SK-N-MC (cell line): ENCODE results near the gene CLDN34.

Source experiments
- EZH2 ChIP-seq: fragments of 200-600 bp; sonication (generic); IDR thresholded peaks from one replicate; pipeline ENCODE4 v1.6.1; 2017; ENCODE audit warnings: antibody characterized with exemption
- FOXP2 ChIP-seq: optimal IDR thresholded peaks from 2 replicates; pipeline ENCODE3; 2011; ENCODE audit warnings: mild to moderate bottlenecking, moderate library complexity; ENCODE audit not compliant: insufficient read depth; ENCODE audit errors: extremely low read length, control extremely low read depth
- POLR2AphosphoS5 ChIP-seq: IDR thresholded peaks from 2 replicates; pipeline ENCODE4 v1.6.1; 2012; ENCODE audit warnings: mild to moderate bottlenecking, low read depth, low read length, borderline replicate concordance

DNA sequence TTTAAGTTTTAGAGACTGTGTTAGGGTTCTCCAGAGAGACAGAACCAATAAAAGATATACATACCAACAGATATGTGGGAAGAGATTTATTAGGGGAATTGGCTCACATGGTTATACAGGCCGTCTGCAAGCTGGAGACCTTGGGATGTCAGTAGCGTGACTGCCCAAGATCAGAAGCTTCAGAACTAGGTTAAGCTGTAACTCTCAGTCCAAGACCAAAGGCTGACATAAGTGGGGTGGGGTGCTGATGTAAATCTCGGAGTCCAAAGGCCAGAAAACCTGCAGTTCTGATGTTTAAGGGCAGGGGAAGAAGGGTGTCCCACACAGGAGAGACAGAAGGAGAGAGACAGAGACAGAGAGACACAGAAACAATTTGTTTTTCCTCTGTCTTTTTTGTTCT lies 10.5 kb downstream of the CLDN34 start:
- TF ChIP-seq POLR2AphosphoS5 (no peak), EZH2 (no peak), FOXP2 (no peak)
